ENCODE results near the gene RALGAPA2.

Gene RALGAPA2

GRCh38 chr20:20706285-20706684 is 6.2 kb downstream of the RALGAPA2 start:
- ATAC-seq, result no peak
- TF ChIP-seq ISL1 (CRISPR knock-in tag; IDR thresholded peaks at IDR 0.05), result no peak

- no peak for ATAC-seq
- no peak for TF ChIP-seq ZNF565 (CRISPR knock-in tag; conservative IDR thresholded peaks at IDR 0.05; ENCODE audit: low read depth)
- TF ChIP-seq ARNTL (CRISPR knock-in tag; IDR thresholded peaks at IDR 0.05; ENCODE audit: borderline replicate concordance, low read depth), result no peak
- no peak for TF ChIP-seq POU6F1 (CRISPR knock-in tag; IDR thresholded peaks at IDR 0.05; ENCODE audit: borderline replicate concordance, low read depth)
- no peak for TF ChIP-seq ZFP3 (CRISPR knock-in tag; IDR thresholded peaks at IDR 0.05)
- TF ChIP-seq GLIS3 (CRISPR knock-in tag; IDR thresholded peaks at IDR 0.05), result no peak
Observed at GRCh38 chr20:20702330-20703245, 9.9 kb downstream of the RALGAPA2 start.

GRCh38 chr20:20699917-20700316 is 12.5 kb downstream of the RALGAPA2 start:
- peak; percentile 52 for TF ChIP-seq ZNF8 (CRISPR knock-in tag; IDR thresholded peaks at IDR 0.05)
- TF ChIP-seq ZNF565 (CRISPR knock-in tag; conservative IDR thresholded peaks at IDR 0.05; ENCODE audit: low read depth), result no peak
- TF ChIP-seq ZNF70 (CRISPR knock-in tag; IDR thresholded peaks at IDR 0.05), result no peak
- no peak for ATAC-seq

- no peak for TF ChIP-seq ISL1 (CRISPR knock-in tag; IDR thresholded peaks at IDR 0.05)
- TF ChIP-seq CSDC2 (CRISPR knock-in tag; IDR thresholded peaks at IDR 0.05), result no peak
- no peak for TF ChIP-seq TOX (CRISPR knock-in tag; IDR thresholded peaks at IDR 0.05; ENCODE audit: borderline replicate concordance)
- TF ChIP-seq OSR1 (CRISPR knock-in tag; IDR thresholded peaks at IDR 0.05), result no peak
- no peak for TF ChIP-seq POU6F1 (CRISPR knock-in tag; IDR thresholded peaks at IDR 0.05; ENCODE audit: borderline replicate concordance, low read depth)
- TF ChIP-seq RARB (CRISPR knock-in tag; IDR thresholded peaks at IDR 0.05), result no peak
- no peak for TF ChIP-seq CREB5 (CRISPR knock-in tag; IDR thresholded peaks at IDR 0.05; ENCODE audit: low read depth)
- no peak for ATAC-seq
Observed at GRCh38 chr20:20699144-20699543, 13.3 kb downstream of the RALGAPA2 start.

GRCh38 chr20:20697325-20697845 is 15.1 kb downstream of the RALGAPA2 start:
- ATAC-seq, result no peak
- no peak for TF ChIP-seq POU6F1 (CRISPR knock-in tag; IDR thresholded peaks at IDR 0.05; ENCODE audit: borderline replicate concordance, low read depth)
- TF ChIP-seq ZNF565 (CRISPR knock-in tag; conservative IDR thresholded peaks at IDR 0.05; ENCODE audit: low read depth), result no peak
- no peak for TF ChIP-seq CSRNP3 (CRISPR knock-in tag; IDR thresholded peaks at IDR 0.05)
- TF ChIP-seq ZNF8 (CRISPR knock-in tag; IDR thresholded peaks at IDR 0.05), result no peak
- TF ChIP-seq ARNTL (CRISPR knock-in tag; IDR thresholded peaks at IDR 0.05; ENCODE audit: borderline replicate concordance, low read depth), result no peak
